ENCODE results near the gene ACBD3. TPM values are rescaled to one million over a fixed set of nuclear protein-coding genes. Genes with fewer than 3 reads are reported as not detected.

Gene ACBD3
- total and polyA plus RNA-seq, 2 of the 8 experiments (the other 6 are each of a cell fraction or from before 2014, with no cell fraction given) = 8.4 to 29.4 TPM

DNA sequence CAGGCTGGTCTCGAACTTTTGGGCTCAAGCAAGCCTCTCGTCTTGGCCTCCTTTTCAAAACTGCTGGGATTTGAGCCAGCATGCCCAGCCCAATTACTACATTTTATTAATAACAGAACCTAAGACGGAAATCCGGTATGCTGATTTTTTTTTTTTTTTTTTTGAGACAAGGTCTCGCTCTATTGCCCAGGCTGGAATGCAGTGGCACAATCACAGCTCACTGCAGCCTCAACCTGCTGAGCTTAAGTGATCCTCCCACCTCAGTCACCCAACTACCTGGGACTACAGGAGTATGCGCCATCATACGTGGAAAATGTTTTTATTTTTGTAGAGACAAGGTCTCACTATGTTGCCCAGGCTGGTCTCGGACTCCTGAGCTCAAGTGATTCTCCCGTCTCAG is 20.2 kb downstream of the ACBD3 start (continued):
- TF ChIP-seq, protein P1, sequence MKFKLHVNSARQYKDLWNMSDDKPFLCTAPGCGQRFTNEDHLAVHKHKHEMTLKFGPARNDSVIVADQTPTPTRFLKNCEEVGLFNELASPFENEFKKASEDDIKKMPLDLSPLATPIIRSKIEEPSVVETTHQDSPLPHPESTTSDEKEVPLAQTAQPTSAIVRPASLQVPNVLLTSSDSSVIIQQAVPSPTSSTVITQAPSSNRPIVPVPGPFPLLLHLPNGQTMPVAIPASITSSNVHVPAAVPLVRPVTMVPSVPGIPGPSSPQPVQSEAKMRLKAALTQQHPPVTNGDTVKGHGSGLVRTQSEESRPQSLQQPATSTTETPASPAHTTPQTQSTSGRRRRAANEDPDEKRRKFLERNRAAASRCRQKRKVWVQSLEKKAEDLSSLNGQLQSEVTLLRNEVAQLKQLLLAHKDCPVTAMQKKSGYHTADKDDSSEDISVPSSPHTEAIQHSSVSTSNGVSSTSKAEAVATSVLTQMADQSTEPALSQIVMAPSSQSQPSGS (IDR thresholded peaks at IDR 0.05; ENCODE audit: low read length) = no peak
- no peak for TF ChIP-seq CHD2 (IDR thresholded peaks at IDR 0.05; ENCODE audit: low read length)
- no peak for TF ChIP-seq SAP30 (IDR thresholded peaks at IDR 0.05; ENCODE audit: insufficient read depth, insufficient replicate concordance, low read length)
- no peak for TF ChIP-seq RBBP5 (IDR thresholded peaks at IDR 0.05; ENCODE audit: borderline replicate concordance, low read depth, low read length)
- TF ChIP-seq HDAC2 (IDR thresholded peaks at IDR 0.05; ENCODE audit: borderline replicate concordance in 1 of 2, low read depth in 2 of 2, low read length in 2 of 2) = no peak
- TF ChIP-seq CTCF (IDR thresholded peaks at IDR 0.05; ENCODE audit: control extremely low read depth in 1 of 3, insufficient read depth in 1 of 3, low read depth in 1 of 3, low read length in 3 of 3) = no peak
- TF ChIP-seq FOSL1 (IDR thresholded peaks at IDR 0.05; ENCODE audit: insufficient read depth, low read depth, low read length) = no peak
- no peak for TF ChIP-seq YY1 (IDR thresholded peaks at IDR 0.05; ENCODE audit: low read depth, low read length)
